RWPE2 (cell line): Measurements from ENCODE around the gene PTCHD4.

Experiments used
- ATAC-seq: fragments of 200-7000 bp; cut with Tn5 transposase; 3 replicates; pipeline ENCODE4 v1.9.1; 2021; ENCODE audit warnings: low read depth
- DNase-seq: peaks from one replicate; pipeline ENCODE4 v3.0.0-alpha.2; 2020; ENCODE audit warnings: low spot score
- H3K27ac ChIP-seq: fragments of 450-650 bp; 2 replicates; pipeline ENCODE4 v1.5.1; 2017; ENCODE audit warnings: mild to moderate bottlenecking; ENCODE audit not compliant: poor library complexity, severe bottlenecking
- H3K27me3 ChIP-seq: fragments of 250-450 bp; sonication (Bioruptor Pico); 2 replicates; pipeline ENCODE4 v1.5.1; 2021; ENCODE audit warnings: mild to moderate bottlenecking, moderate library complexity; ENCODE audit not compliant: insufficient read depth, poor library complexity, severe bottlenecking
- H3K36me3 ChIP-seq: fragments of 250-450 bp; sonication (Bioruptor Pico); 2 replicates; pipeline ENCODE4 v1.5.1; 2020; ENCODE audit warnings: low read depth, mild to moderate bottlenecking, moderate library complexity
- H3K4me1 ChIP-seq: fragments of 250-450 bp; sonication (Bioruptor Pico); 2 replicates; pipeline ENCODE4 v1.5.1; 2021; ENCODE audit warnings: mild to moderate bottlenecking, moderate library complexity; ENCODE audit not compliant: insufficient read depth, poor library complexity, severe bottlenecking
- H3K4me3 ChIP-seq: fragments of 250-450 bp; sonication (Bioruptor Pico); 2 replicates; pipeline ENCODE4 v1.5.1; 2021; ENCODE audit warnings: mild to moderate bottlenecking, moderate library complexity; ENCODE audit not compliant: severe bottlenecking
- H3K9me3 ChIP-seq: fragments of 250-450 bp; sonication (Bioruptor Pico); 2 replicates; pipeline ENCODE4 v1.5.1; 2021; ENCODE audit warnings: mild to moderate bottlenecking, moderate library complexity; ENCODE audit not compliant: severe bottlenecking
- TF ChIP-seq, protein P1 (sequence below): fragments of 450-650 bp; IDR thresholded peaks from one replicate; pipeline ENCODE4 v1.5.1; 2017; ENCODE audit warnings: mild to moderate bottlenecking, moderate library complexity; ENCODE audit not compliant: poor library complexity, severe bottlenecking

Gene PTCHD4

DNA sequence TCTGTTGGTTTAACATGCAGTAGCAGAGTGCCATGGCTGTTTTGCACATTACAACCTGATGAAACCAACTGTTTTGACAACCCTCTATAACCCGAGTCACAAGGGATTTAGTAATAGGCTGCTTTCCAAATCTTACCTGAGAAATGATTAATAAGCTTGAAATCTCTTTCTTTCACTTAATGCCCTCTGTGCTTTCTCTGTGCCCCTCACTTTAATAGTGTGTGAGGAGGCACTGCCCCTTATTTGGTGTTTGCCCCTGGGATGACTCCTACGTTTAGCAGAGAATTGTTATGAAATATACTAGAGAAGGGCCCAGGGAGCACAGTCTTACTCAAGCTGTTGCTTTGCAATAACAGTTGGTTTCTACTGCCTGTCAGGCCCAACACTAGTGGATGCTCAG lies 31.0 kb upstream of the PTCHD4 start:
- TF ChIP-seq, protein P1, sequence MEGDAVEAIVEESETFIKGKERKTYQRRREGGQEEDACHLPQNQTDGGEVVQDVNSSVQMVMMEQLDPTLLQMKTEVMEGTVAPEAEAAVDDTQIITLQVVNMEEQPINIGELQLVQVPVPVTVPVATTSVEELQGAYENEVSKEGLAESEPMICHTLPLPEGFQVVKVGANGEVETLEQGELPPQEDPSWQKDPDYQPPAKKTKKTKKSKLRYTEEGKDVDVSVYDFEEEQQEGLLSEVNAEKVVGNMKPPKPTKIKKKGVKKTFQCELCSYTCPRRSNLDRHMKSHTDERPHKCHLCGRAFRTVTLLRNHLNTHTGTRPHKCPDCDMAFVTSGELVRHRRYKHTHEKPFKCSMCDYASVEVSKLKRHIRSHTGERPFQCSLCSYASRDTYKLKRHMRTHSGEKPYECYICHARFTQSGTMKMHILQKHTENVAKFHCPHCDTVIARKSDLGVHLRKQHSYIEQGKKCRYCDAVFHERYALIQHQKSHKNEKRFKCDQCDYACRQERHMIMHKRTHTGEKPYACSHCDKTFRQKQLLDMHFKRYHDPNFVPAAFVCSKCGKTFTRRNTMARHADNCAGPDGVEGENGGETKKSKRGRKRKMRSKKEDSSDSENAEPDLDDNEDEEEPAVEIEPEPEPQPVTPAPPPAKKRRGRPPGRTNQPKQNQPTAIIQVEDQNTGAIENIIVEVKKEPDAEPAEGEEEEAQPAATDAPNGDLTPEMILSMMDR, result no peak
- no peak for DNase-seq
- H3K27me3 ChIP-seq, result no peaks in the 10 kb centered on the region
- H3K4me3 ChIP-seq, result no peak overlapping the region
- peak overlapping the region; percentile 12 for H3K27ac ChIP-seq
- H3K4me1 ChIP-seq, result peaks cover 28% of the 10 kb centered on the region
- H3K9me3 ChIP-seq, result no peaks in the 10 kb centered on the region
- ATAC-seq, result peak; percentile 96
- H3K36me3 ChIP-seq, result no peaks in the 10 kb centered on the region

DNA sequence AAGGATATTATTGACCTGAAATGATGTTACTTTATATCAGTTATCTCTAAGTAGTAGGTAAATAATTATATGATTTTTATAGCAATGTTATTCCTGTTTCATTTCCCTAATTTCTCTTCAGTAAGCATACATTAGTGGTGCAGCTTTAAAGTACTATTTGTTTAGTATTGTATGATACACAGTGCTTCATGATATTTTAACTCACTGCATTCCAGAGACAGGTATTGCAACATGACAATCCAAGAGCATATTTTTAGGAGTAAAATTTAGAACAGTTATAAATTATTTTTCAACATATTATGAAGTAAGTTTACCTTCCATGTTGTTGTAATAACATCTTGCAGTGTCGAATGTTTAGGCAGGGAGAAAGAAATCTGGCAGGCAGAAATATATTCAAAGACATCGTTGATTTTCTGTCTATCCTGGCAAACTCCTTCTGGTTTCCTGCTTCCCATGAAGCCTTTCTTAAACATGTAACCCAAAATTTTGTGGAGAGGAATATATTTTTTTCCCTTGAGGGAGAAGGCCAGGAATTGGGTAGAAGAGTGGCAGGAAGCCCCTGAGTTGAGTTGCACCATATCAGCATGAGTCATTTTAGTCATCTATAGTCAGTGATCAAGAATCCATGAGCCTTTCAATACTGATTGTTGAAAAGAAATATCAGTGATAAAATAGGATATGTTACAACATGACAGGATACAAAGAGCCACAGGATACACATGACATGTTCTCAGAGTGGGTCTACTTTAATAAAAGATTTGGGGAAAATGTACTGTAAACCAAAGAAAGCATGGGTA lies 29.0 kb upstream of the PTCHD4 start:
- DNase-seq (no peak), ATAC-seq (peak; percentile 28; the same call in 1 of the 3 replicates)
- Histone ChIP-seq H3K36me3 (no peaks in the 10 kb centered on the region), H3K27me3 (no peaks in the 10 kb centered on the region), H3K4me3 (no peak overlapping the region), H3K4me1 (peaks cover 42% of the 10 kb centered on the region), H3K9me3 (no peaks in the 10 kb centered on the region), H3K27ac (peak overlapping the region; percentile 61)
- TF ChIP-seq, protein P1, result no peak

DNA sequence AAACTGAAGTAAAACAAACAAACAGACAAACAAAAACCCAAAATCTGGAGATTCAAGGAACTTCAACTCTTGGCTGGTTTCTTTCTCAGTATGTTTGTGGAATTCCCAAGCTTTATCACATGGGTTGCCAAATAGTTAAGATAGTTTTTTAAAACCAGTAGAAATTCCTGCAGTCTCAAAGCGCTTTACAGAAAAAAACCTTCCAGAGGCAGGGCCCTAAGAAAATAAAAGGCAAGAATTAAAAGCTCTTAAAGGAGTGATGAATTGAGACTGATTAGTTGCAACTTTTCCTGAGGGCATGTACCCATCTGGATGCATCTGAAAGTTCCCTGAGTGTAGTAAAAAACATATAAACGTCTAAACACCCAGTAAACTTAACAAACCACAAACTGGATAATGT lies 25.9 kb upstream of the PTCHD4 start:
- no peaks in the 10 kb centered on the region for H3K9me3 ChIP-seq
- ATAC-seq, result no peak
- H3K27ac ChIP-seq, result peak overlapping the region; percentile 64
- TF ChIP-seq, protein P1, result no peak
- no peak for DNase-seq
- no peak overlapping the region for H3K4me3 ChIP-seq
- no peaks in the 10 kb centered on the region for H3K36me3 ChIP-seq
- peaks cover 37% of the 10 kb centered on the region for H3K4me1 ChIP-seq
- H3K27me3 ChIP-seq, result no peaks in the 10 kb centered on the region

DNA sequence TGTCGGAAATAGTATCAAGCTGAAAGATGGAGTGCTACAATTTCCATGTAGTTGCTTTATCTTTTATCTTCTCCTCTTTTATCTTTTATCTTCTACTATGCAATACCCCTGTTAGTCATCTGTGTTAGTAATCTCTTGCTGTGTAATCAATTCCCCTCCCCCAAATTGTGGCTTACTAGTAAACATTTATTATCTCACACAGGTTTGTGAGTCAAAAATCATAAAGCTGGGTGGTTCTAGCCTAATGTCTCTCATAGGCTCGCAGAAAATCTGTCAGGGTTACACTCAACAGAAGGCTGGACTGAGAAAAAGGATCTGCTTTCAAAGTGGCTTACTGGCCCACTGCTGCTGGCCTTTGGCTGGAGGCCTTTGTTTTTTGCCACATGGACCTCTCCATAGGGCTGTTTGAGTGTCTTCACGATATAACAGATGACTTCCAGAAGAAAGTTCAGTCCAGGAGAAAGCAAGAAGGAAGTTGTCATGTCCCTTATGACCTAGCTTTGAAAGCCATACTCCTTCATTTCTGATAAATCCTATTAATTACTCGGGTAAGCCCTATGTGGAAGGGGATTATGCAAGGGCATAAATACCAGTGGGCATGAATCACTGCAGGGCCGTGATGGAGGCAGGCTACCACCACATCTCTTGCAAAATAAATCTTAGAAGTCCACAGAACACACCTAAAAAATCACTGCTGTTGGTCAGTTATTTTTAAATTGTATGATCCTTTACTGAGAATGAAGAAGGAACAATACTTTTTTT lies 24.5 kb upstream of the PTCHD4 start:
- TF ChIP-seq, protein P1, result no peak
- H3K27ac ChIP-seq, result peak overlapping the region; percentile 64
- ATAC-seq, result peak; percentile 93

More for the DNA sequence above, 24.5 kb upstream of the PTCHD4 start:
- Histone ChIP-seq H3K27me3 (no peaks in the 10 kb centered on the region), H3K36me3 (no peaks in the 10 kb centered on the region), H3K4me1 (peaks cover 28% of the 10 kb centered on the region), H3K9me3 (no peaks in the 10 kb centered on the region), H3K4me3 (no peak overlapping the region)
- no peak for DNase-seq
